Measurements from ENCODE around the gene TBKBP1. TPM values are rescaled to one million over a fixed set of nuclear protein-coding genes. Genes with fewer than 3 reads are reported as not detected.
"Not testable (repeated sequence)": the region's sequence is repeated elsewhere in the genome, so short reads cannot be mapped to it uniquely, and the experiment has no call there.

The TBKBP1 gene
- total and polyA plus RNA-seq, 2 donors (not counting 3 experiments of a cell fraction or from before 2014, with no cell fraction given) = 7.0 to 11.7 TPM

DNA sequence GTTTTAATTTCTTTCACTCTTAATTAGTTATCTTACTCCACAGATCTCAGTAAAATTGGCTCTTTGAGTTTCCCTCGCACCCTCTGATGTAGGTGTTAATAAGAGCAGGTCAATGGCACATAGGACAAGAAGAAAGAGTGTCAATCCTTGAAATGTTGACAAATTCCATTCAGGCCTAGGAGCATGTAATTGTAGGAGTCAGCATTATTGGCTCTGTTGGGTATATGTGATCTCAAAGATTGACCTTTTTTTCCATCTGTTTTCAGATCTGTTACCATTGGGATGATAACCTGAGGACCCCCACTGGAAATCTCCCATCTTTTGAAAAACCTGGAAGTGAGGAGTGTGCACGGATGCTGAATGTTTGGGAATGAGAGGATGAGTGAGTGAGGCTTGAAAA is 11.8 kb upstream of the TBKBP1 start:
- dilution Hi-C loops (cut with MboI; ENCODE audit: extremely low pct_ligation_motif_present, low sequenced_read_pairs) (no loop called here), intact Hi-C loops (cut with micrococcal nuclease) (no loop called here)
- CTCF ChIA-PET = no interaction called here
- FAIRE-seq = no peak
- Histone ChIP-seq H3K36me3 (ENCODE audit: control insufficient read depth in 2 of 2, extremely low read depth in 1 of 2, insufficient read depth in 2 of 2, low read length in 2 of 2) (peaks cover 35 to 37% of the 10 kb centered on the region in 2 experiments), H3K79me2 (ENCODE audit: control insufficient read depth, insufficient read depth, low read length) (peaks cover 8% of the 10 kb centered on the region), H4K20me1 (replicated peaks; ENCODE audit: control insufficient read depth, extremely low read depth, insufficient read depth, low read length) (peaks cover 5% of the 10 kb centered on the region), H3K4me2 (ENCODE audit: insufficient read depth, low read length) (no peak overlapping the region), H3K27me3 (ENCODE audit: control insufficient read depth in 2 of 2, insufficient read depth in 2 of 2, low read length in 2 of 2) (no peaks in the 10 kb centered on the region), H3K9me1 (replicated peaks; ENCODE audit: control insufficient read depth, extremely low read depth, insufficient read depth, low read length) (no peaks in the 10 kb centered on the region), H3K9me3 (replicated peaks; ENCODE audit: control insufficient read depth, insufficient read depth, low read length) (no peaks in the 10 kb centered on the region), H3K4me3 (replicated peaks in 1 of 3; ENCODE audit: insufficient read depth in 1 of 3, low read depth in 1 of 3, low read length in 3 of 3) (no peak overlapping the region), H3K27ac (ENCODE audit: insufficient read depth, low read depth, low read length) (no peak overlapping the region), H3K9ac (replicated peaks; ENCODE audit: extremely low read depth, insufficient read depth, low read length) (no peak overlapping the region), H2AFZ (ENCODE audit: low read depth, low read length) (no peak overlapping the region), H3K4me1 (ENCODE audit: control insufficient read depth, extremely low read depth, insufficient read depth, low read length) (peaks cover 24% of the 10 kb centered on the region)
- TF ChIP-seq FOS (IDR thresholded peaks at IDR 0.05; ENCODE audit: borderline replicate concordance, insufficient read depth, low read length) (no peak), MYC (IDR thresholded peaks at IDR 0.05; ENCODE audit: low read depth, low read length) (no peak), JUN (IDR thresholded peaks at IDR 0.05; ENCODE audit: borderline replicate concordance, insufficient read depth, insufficient read length, low read depth) (no peak), GATA2 (IDR thresholded peaks at IDR 0.05; ENCODE audit: insufficient read depth, insufficient read length, low read depth, low read length) (no peak), POLR2A (IDR thresholded peaks at IDR 0.05; ENCODE audit: low read depth, low read length) (no peak), EZH2 (IDR thresholded peaks at IDR 0.05; ENCODE audit: borderline replicate concordance, low read depth, low read length, severe bottlenecking) (no peak)
- TF ChIP-seq, protein P1, sequence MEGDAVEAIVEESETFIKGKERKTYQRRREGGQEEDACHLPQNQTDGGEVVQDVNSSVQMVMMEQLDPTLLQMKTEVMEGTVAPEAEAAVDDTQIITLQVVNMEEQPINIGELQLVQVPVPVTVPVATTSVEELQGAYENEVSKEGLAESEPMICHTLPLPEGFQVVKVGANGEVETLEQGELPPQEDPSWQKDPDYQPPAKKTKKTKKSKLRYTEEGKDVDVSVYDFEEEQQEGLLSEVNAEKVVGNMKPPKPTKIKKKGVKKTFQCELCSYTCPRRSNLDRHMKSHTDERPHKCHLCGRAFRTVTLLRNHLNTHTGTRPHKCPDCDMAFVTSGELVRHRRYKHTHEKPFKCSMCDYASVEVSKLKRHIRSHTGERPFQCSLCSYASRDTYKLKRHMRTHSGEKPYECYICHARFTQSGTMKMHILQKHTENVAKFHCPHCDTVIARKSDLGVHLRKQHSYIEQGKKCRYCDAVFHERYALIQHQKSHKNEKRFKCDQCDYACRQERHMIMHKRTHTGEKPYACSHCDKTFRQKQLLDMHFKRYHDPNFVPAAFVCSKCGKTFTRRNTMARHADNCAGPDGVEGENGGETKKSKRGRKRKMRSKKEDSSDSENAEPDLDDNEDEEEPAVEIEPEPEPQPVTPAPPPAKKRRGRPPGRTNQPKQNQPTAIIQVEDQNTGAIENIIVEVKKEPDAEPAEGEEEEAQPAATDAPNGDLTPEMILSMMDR (IDR thresholded peaks at IDR 0.05; ENCODE audit: extremely low read depth in 1 of 2, insufficient read depth in 1 of 2, low read depth in 1 of 2, low read length in 2 of 2) = no peak
- TF ChIP-seq, protein P2, sequence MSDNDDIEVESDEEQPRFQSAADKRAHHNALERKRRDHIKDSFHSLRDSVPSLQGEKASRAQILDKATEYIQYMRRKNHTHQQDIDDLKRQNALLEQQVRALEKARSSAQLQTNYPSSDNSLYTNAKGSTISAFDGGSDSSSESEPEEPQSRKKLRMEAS (IDR thresholded peaks at IDR 0.05; ENCODE audit: insufficient read depth, insufficient read length) = no peak
- BruUV-seq (replicated peaks) = no TSS peak
- no peak for DNase-seq (ENCODE audit: low read depth, low spot score)
- POLR2A ChIA-PET = no interaction called here

DNA sequence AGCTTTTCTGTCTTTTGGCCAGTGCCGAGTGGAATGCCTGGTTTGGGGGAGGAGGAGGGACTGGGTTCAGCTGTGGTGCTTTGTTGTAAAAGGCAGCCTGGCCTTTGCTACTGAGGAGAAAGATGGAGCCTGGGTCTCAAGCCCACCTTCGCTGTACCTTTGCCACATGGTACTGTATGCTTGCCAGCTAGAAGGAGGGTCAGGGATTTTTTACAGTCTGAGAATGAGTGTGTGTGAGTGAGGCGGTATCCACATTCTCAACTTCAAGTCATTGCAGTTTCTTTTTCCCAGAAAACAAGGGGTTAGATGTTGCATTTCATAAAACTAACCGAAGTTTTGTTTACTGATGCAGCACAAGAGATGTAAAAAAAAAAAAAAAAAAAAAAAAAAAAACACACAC is 11.2 kb upstream of the TBKBP1 start:
- dilution Hi-C loops (cut with MboI; ENCODE audit: extremely low pct_ligation_motif_present, low sequenced_read_pairs); H3K9me3 ChIP-seq (replicated peaks; ENCODE audit: control insufficient read depth, insufficient read depth, low read length); H3K27me3 ChIP-seq (ENCODE audit: control insufficient read depth in 2 of 2, insufficient read depth in 2 of 2, low read length in 2 of 2); DNase-seq (ENCODE audit: low read depth, low spot score); FAIRE-seq; H3K79me2 ChIP-seq (ENCODE audit: control insufficient read depth, insufficient read depth, low read length); POLR2A ChIA-PET; H4K20me1 ChIP-seq (replicated peaks; ENCODE audit: control insufficient read depth, extremely low read depth, insufficient read depth, low read length); H3K4me3 ChIP-seq (replicated peaks in 1 of 3; ENCODE audit: insufficient read depth in 1 of 3, low read depth in 1 of 3, low read length in 3 of 3); intact Hi-C loops (cut with micrococcal nuclease); H2AFZ ChIP-seq (ENCODE audit: low read depth, low read length); CTCF ChIA-PET; H3K9ac ChIP-seq (replicated peaks; ENCODE audit: extremely low read depth, insufficient read depth, low read length); H3K4me2 ChIP-seq (ENCODE audit: insufficient read depth, low read length); H3K27ac ChIP-seq (ENCODE audit: insufficient read depth, low read depth, low read length); H3K9me1 ChIP-seq (replicated peaks; ENCODE audit: control insufficient read depth, extremely low read depth, insufficient read depth, low read length): not testable (repeated sequence)
- BruUV-seq (replicated peaks) = TSS peak; percentile 64
- peaks cover 27% of the 10 kb centered on the region for H3K4me1 ChIP-seq (ENCODE audit: control insufficient read depth, extremely low read depth, insufficient read depth, low read length)
- peaks cover 31 to 33% of the 10 kb centered on the region in 2 experiments for H3K36me3 ChIP-seq (ENCODE audit: control insufficient read depth in 2 of 2, extremely low read depth in 1 of 2, insufficient read depth in 2 of 2, low read length in 2 of 2)
